Eye (tissue), 1 donor: ENCODE results near the gene RNF149.
"Not testable (repeated sequence)": the region's sequence is repeated elsewhere in the genome, so short reads cannot be mapped to it uniquely, and the experiment has no call there.

Experiments
- DNase-seq: peaks from one replicate; pipeline ENCODE4 v3.0.0-alpha.2; 2015

The RNF149 gene, protein sequence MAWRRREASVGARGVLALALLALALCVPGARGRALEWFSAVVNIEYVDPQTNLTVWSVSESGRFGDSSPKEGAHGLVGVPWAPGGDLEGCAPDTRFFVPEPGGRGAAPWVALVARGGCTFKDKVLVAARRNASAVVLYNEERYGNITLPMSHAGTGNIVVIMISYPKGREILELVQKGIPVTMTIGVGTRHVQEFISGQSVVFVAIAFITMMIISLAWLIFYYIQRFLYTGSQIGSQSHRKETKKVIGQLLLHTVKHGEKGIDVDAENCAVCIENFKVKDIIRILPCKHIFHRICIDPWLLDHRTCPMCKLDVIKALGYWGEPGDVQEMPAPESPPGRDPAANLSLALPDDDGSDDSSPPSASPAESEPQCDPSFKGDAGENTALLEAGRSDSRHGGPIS

GRCh38 chr2:101308432-101309210 lies at the start of gene RNF149:
RNF149 (minus strand) TSS chr2:101308701; CDS start chr2:101308588, 113 bp downstream.
- peak; percentile 97 for DNase-seq

DNA sequence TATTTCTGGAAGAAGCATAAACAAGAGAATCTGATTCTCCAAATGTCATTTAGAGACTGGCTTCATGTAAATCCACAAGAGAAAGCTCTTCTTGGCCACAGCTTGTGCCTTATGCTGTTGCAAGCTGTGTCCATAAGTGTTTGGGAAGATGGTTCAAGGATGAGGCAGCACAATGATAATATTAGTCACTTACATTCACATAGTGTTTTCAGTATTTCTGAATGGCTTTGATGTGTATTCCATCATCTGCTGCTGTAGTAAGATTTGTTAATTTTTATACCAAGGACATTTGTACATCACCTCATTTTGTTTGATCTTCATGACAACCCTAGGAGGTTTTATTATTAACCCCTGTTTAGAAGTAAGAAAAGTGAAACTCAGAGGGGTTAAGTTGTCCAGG lies 48.9 kb upstream of the RNF149 start:
- DNase-seq, result no peak

DNA sequence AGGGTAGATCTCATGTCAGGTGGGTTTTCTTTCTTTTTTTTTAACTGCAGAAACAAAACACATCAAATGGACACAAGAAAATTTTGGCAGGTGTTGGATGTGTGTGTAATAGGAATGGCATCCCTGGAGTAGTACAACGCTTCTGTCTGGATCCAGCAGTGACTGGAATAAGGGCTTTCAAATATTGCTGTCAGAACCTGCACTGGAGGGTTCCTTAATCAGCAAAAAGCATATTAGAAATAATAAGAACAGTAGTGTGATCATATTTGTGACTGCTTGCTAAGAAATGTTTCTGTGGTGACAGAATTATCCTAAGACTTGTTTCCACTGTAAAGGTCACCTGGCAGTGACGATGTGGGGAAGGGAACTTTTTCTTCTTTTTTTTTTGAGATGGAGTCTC lies 48.0 kb upstream of the RNF149 start:
- no peak for DNase-seq

- DNase-seq, result no peak
Measured at GRCh38 chr2:101356055-101356454, 47.6 kb upstream of the RNF149 start.

- DNase-seq, result no peak
Measured at GRCh38 chr2:101355401-101356054, 47.0 kb upstream of the RNF149 start.

DNA sequence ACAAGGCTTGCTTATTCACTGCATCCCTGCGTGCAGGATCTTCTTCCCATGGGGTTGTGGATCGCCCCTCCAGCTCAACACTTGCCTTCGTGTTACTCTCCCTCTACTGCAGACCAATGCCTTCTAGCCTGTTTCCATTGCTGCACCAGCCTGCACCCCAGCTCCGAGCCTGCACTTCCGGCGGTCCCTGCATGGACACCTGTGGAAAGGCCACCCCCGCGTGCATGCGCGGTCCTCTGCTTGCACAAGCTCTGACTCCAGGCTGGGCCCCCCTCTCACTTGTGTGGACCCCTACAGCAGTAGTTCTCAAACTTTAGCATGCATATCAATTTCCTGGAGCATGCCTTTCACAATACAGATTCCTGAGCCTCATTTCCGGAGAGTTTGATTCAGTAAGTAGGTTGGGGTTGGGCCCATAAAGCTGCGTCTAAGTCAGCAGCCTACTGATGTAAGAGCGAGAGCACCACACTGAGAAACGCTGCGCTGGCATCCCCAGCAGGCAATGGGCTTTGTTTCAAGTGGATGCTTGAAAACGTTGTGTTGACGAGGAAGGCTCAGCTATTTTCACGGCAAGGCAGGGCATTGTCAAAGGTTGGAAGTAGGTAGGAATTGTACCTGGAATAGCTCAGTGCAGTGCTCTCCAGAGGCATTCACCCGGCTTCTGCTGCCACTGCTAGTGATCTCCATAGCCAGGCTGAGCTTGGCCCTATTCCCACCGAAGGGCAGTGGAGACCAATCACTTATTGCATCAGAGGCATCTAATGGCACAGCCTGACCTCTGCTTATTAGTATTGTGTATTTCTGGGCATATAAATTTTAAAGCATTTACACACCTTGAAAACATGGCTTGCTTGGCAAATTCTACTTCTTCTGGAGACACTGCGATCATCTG lies 46.2 kb upstream of the RNF149 start:
- DNase-seq, result no peak

GRCh38 chr2:101352631-101353030 lies 44.1 kb upstream of the RNF149 start:
- not testable (repeated sequence) for DNase-seq

- DNase-seq, result no peak
Measured at GRCh38 chr2:101351207-101351606, 42.7 kb upstream of the RNF149 start.

DNA sequence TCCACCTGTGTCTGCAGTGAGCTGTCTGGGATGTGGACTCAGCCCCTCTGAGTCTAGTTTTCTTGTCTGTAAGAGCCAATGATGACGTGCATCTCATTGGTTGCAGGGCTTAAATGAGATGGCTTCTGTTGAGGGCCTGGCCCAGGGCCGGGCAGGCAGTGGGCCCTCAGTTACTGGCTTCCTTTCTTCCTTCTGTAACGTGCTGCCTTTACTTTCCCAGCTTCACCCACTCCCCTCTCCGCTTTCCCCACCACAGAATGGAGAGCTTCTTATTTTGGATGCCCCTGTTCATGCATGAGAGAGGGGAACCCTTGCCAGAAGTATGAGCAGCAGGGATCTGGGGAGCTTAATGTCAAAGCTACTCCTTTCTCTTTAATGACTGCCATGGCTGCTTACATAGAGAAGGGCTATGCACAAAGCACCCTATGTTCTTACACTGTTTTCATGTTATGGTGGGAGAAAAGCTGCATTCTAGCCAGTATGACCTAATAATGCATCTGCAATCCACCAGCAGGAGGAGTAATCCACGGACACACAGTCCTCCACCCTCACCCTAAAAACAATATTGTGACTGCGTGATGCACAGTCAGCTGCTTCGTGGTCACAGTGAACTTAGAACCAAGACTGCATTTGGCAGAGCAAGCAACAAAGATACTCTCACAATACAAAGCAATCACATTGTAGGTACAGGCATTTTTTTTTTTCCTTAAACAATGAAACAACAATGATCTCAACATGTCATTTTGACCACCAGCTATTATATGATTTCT lies 41.6 kb upstream of the RNF149 start:
- DNase-seq, result no peak

DNA sequence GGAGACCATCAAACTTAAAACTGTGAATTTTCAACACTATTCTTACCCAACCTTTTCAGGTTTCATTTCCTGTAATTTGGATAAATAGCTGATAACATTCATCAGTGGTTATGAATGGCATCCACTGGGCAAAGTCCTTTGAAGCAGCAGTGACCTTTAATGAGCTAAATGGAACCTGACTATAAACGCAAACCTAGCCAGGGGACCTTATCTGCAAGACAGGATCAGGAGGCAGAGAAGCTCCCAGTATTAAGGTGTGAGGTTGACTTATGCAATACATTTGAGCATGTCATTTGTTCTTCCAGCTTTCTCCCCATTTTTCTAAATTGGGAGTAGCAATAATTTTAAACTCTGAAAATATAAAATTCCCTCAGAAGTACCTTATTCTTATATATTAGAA lies 40.4 kb upstream of the RNF149 start:
- DNase-seq, result no peak

DNA sequence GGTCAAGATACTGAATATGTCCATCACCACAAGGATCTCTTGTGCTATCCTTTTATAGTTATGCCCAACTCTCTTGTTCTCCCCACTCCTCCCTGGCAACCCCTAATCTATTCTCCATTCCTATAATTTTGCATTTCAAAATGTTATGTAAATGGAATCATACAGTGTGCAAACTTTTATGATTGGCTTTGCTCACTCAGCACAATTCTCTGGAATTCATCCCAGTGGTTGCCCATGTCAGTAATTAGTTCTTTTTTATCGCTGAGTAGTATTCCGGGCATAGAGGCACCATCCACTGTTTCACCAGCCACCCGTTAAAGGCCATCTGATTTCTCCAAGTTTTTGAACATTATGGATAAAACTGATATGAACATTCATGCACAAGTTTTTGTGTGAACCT lies 38.4 kb upstream of the RNF149 start:
- DNase-seq, result no peak

DNA sequence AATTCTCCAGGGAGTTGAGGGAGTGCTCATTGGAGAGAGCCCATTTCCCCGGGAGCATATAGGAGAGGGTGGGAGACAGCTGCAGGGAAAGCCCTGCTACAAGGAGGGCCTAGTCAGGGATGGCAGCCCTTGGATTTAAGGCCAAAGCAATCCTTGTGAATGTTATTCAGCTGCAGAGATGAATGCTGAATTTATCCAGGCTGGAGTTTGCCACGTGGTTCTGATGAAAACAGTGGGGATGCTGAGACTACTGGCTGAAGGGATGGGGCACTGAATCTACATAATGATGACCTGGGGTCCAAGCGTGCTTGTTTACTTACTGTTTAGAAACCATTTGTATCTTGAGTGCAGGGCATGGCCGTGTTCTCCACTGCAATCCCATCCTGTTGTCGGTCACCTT lies 35.6 kb upstream of the RNF149 start:
- DNase-seq, result no peak

DNA sequence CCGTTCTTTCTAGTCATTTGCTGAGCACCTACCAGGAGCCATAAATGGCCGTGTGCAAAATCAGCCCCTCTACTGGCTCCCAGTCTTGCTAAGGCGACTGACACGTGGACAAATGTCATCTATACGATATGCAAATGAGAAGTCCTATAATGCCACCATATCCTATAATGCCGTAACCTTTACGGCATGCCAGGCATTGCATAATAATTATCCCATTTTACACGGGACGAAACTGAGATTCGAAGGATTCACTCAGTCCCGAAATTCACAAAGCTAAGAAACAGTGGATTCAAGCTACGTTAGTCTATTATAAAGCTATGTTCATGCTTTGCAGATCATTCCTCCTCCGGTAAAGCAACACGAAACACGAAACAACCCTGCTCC lies 34.1 kb upstream of the RNF149 start:
- DNase-seq, result no peak

DNA sequence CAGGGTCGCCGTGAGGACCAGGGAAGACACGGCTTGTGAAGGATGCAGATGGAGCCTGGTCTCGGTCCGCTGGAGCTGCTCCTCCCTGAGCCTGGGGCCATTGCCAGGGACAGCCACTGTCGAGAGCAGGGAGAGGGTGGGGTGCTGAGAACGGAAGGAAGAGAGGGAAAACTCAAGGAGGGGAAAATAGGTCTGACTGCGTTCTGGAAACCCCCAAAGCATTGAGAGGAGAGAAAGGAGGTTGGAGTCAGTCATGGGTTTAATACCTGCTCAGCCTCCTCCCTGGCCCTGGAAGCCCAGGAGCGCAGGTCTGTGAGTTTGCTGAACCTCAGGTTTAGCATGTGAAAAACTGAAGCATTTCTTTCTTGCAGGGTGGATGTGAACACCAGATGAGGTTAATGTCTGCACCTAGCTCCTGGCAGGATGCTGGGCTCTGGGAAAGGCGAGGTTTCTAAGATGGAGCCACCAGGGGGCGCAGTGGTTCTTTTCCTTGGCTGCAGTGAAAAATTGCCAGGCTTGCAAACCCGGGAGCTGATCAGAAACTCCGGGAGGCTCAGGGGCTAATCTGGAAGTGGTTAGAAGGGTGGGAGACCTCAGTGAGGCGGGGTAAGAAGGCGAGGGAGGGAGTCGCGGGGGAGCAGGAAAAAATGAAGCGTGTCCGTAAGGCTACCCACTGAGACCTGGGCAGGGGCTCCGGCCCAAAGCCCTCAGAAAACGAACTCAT lies 33.6 kb upstream of the RNF149 start:
- DNase-seq, result peak; percentile 89

GRCh38 chr2:101341421-101341820 lies 32.9 kb upstream of the RNF149 start:
- no peak for DNase-seq

GRCh38 chr2:101340141-101340551 lies 31.6 kb upstream of the RNF149 start:
- no peak for DNase-seq

GRCh38 chr2:101339266-101339880 lies 30.9 kb upstream of the RNF149 start:
- DNase-seq, result no peak

DNA sequence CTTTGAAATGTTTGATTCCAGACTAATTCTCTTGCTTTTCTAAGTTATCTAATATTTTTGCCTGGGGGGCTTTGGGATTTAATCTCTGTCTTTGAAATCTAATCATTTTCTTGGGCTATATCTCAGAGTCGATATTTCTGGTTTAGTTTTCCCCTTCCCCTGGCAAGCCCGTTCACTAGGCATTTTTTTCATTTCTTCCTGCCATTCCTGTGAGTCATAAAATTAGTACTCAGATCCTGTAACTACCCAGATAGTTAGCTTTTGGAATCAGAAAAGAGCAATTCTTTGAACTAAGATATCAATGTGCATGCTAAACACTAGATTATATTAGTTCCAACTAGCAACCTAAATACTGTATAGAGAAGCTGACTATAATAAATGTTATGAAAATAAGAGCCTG lies 29.4 kb upstream of the RNF149 start:
- no peak for DNase-seq

- DNase-seq, result no peak
Measured at GRCh38 chr2:101332885-101333766, 24.6 kb upstream of the RNF149 start.

DNA sequence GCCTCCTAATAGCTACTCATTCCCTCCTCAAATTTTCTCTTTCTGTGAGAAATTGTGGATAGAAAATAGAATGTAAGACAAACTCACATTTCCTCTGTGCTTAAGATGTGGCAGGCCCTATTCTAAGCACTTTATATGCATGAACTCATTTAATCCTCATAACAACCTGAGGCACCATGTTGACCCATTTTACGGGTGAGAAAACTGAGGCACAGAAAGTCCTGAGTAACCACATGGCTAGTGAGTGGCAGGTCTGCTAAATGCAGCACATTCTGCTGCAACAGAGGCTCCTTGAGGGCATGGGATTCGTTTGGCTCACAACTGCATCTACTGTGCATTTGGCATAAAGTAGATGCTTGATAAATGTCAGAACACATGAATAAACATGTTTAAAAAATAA lies 22.7 kb upstream of the RNF149 start:
- DNase-seq, result no peak
